ENCODE results near the gene RGPD6. TPM values are rescaled to one million over a fixed set of nuclear protein-coding genes. Genes with fewer than 3 reads are reported as not detected.
A peak's percentile ranks its signal among the peaks of the same experiment; 100 is the strongest.
"Not testable (repeated sequence)": the region's sequence is repeated elsewhere in the genome, so short reads cannot be mapped to it uniquely, and the experiment has no call there.

RGPD6 gene
- total RNA-seq, result 100 to 1,000 TPM in 1 of 4 donors, 10 to 100 TPM in 3; 40.0 to 107 (median 56.9) TPM

DNA sequence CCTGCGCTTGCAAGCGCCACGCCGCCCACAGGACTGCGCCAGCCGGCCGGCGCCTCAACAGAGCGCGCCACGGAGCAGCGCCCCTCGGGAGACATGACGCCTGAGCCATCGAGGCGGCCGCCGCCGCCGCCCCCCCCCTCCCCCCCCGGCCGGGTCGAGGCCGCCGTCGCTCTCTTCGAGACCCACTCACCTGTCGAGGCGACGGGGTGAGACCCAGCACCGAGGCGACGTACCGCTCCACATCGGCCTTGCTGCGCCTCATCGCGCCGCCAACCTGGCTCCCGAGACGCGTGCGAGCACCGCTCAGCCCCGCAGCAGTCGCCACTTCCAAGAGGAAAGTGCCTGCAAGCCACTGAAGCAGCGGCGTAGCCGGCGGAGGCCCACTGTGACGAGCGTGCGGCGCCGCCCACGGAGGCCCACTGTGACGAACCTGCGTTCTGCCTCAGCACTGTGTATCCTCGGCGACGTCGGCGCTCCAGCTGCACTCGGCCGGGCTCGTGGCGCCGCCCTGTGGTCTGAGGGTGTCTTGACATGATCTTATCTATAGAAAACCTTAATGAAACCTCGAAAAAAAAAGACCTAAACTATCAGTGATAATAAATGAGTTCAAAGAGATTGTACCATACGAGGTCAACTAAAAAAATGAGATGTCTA lies at the start of gene RGPD6:
Gene RGPD6, minus strand, starts transcription at position 460 of the 654 bp plus-strand sequence. Its CDS starts 198 bp downstream, at position 262.
- WGBS, result no CpG with 5 or more reads among the region's 70 CpGs

DNA sequence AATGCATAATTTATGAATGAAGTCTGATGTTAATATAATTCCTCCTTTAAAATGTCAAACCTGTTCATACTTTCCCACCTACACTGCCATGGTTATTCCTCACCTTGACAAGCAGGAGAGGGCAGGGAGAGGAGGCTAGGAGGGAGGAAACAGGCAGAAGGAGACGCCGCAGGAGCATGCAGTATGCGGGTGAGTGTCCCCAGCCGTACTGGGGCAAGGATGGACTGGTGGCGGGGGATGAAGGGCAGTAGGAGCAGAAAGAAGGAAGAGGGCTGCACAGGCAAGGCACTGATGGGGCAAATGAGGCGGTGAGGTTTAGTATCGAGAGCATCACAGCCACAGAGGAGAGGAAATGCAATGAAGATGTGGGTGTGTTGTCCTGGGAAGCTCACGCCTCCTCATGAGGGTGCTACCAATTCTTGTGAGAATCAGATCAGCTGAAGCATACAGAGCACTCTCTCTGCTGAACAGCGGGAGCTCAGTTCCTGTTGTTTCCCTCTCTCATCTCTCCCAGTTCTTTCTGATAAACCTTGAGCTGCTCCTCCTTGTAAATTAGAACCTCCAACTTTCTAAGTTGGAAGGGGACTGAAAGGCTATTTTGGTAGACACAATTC lies 42.4 kb upstream of the RGPD6 start:
- not testable (repeated sequence) for H3K9me3 ChIP-seq
- WGBS, result 84% methylated on average over 2 of the region's 9 CpGs

More for the DNA sequence above, at the start of gene RGPD6:
- H3K27ac ChIP-seq; H3K9me3 ChIP-seq; H3K4me1 ChIP-seq; DNase-seq (ENCODE audit: low spot score in 2 of 2); H3K4me3 ChIP-seq; H3K27me3 ChIP-seq; H3K36me3 ChIP-seq: not testable (repeated sequence)

DNA sequence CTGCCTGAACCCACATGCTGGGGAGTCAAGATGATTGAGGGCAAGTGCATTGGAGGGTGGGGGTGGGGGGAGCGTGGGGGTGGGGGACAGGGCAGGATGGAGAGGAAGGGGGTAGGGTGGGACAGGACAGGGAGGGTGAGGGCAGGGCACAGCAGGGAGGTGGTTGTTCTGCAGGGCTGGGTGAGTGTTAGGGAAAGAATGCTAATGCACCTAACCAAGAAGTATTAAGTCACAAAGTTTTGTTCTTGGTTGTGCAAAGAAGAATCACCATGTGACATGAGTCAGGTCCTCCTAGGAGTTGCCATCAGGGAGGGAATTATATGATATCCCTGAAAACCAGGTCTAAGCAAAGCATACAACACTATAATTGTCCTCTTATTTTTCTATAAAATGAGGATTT lies 36.9 kb upstream of the RGPD6 start:
- not testable (repeated sequence) for H3K9me3 ChIP-seq; H3K27ac ChIP-seq; DNase-seq (ENCODE audit: low spot score in 2 of 2); H3K36me3 ChIP-seq; H3K4me1 ChIP-seq; H3K27me3 ChIP-seq; H3K4me3 ChIP-seq
- WGBS, result no CpG with 5 or more reads among the region's 1 CpG

More for the DNA sequence above, 42.4 kb upstream of the RGPD6 start:
- H3K4me3 ChIP-seq; DNase-seq (ENCODE audit: low spot score in 2 of 2); H3K36me3 ChIP-seq; H3K4me1 ChIP-seq; H3K27ac ChIP-seq; H3K27me3 ChIP-seq: not testable (repeated sequence)

DNA sequence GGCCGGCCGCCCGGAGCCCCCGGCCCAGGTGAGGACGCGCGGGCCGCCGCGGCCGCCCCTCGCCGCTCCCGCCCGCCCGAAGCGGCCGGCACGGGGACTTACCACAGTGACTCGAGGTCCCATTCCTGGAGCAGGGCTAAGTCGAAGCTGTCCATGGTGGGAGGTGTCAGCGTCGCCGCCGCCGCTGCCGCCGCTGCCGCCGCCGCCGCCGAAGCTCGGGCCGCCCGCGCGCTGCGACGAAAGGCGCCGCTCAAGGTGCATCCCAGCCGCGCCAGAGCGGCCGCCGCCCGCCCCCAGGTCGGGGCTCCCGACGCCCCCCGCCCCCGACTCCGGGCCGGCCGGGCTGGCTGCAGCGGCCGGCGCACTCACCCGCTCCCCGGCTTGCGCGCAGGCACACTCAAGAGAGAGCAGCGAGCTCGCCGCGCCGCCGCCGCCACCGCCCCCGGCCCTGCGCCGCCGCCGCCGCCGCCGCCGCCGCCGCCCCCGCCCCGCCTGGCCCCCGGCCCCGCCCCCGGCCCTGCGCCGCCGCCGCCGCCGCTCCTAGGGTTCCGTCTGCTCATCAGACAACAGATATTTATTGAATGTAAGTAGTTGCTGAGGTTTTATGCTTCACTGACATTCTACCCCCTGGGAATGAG lies 33.7 kb upstream of the RGPD6 start:
- H3K4me3 ChIP-seq, result peak overlapping the region; percentile 33
- H3K27ac ChIP-seq; H3K4me1 ChIP-seq; H3K9me3 ChIP-seq; DNase-seq (ENCODE audit: low spot score in 2 of 2); H3K36me3 ChIP-seq; H3K27me3 ChIP-seq: not testable (repeated sequence)
- WGBS, result 0% methylated on average over 5 of the region's 94 CpGs

DNA sequence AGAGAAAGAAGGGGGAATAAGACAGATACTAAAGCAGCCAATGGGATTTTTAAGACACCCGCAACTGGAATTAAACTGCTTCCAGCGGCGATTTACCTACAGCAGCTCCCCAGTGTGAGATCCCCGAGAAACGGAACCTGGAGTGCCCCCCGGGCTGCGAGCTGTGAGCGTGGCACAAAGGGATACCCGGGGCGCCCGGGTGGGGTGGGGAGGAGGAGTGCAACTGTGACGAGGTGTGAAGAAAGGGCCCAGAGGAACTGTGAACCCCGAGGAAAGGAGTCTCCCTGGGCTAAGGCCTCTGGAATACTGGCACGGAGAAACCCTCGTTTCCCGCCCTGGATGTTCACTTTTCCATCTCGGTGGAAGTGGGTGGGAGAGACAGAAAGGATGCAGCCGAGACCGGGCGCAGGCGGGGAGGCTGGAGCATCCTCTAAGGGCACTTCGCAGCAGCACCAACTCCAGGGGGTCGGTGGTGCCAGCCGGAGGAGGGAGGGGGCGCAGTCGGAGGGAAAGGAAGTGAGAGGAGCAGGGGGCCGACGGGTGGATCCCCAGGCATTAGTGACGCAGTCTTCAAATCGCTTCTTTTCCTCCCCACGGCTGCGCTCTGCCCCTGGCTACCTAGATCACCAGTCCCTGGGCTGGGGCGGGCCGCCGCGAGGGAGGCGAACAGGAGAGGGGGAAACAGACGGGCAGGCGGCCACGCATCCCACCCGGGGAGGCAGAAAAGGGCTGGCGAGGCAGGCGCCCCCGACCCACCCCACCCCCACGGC lies 33.0 kb upstream of the RGPD6 start:
- peak overlapping the region; percentile 33 for H3K4me3 ChIP-seq
- not testable (repeated sequence) for H3K27ac ChIP-seq
- WGBS, result no CpG with 5 or more reads among the region's 45 CpGs

DNA sequence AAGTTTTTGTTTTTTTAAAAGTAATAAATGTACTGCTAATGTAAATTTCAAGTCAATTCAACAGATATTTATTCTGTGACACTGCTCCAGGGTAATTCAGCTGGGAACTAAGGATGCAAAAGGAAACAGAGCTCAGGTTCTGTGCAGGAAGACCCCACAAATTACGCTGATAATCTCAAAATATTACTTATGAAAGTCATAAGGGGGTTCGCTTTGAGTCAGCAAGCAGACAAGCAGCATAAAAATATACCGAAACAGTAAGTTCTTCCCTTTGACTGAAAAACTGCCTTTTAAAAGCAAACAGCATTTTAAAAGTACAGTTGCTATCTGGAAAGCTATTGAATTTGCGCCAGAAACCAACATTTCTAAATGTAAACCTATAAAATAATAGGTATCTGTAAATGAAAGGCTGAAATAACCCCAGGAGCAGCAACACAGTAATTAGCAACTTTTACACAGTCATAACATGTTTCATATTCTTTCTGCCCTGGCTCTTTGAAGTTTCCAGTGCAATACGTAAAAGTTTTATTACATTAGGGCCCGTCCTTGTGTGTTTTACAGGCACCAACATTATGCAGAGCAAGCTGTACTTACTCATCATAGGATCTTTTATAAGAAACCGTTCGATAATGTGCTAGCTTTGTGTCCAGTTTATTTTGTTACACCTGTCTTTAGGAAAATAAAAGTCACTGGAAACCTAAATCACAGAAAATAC lies 31.9 kb upstream of the RGPD6 start:
- not testable (repeated sequence) for H3K4me1 ChIP-seq; H3K4me3 ChIP-seq; DNase-seq (ENCODE audit: low spot score in 2 of 2); H3K27me3 ChIP-seq; H3K36me3 ChIP-seq; H3K9me3 ChIP-seq; H3K27ac ChIP-seq
- WGBS, result no CpG with 5 or more reads among the region's 8 CpGs

More for the DNA sequence above, 33.0 kb upstream of the RGPD6 start:
- not testable (repeated sequence) for H3K9me3 ChIP-seq; H3K4me1 ChIP-seq; H3K27me3 ChIP-seq; H3K36me3 ChIP-seq; DNase-seq (ENCODE audit: low spot score in 2 of 2)

DNA sequence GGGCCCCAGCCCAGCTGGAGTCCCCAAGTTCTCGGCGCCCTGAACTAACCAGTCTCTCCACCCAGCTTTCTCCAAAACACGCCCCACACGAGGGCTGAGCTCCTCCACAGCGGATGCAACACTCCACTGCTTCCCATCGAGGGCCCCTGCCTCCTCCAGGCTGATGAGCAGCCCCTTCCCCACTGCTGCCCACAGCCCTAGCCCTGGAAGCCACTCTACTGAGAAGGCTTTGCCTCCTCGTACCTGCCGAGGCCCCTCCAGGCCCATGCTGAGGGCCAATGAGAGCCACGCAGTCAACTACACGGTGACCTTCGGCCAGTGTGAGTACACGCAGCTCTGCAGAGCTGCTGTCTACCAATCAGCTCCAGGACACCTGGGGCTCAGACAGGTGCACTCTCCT lies 28.0 kb upstream of the RGPD6 start:
- H3K4me1 ChIP-seq; H3K36me3 ChIP-seq; H3K4me3 ChIP-seq; H3K27me3 ChIP-seq; DNase-seq (ENCODE audit: low spot score in 2 of 2); H3K9me3 ChIP-seq; H3K27ac ChIP-seq: not testable (repeated sequence)
- WGBS, result 67% methylated on average over 4 of the region's 12 CpGs

DNA sequence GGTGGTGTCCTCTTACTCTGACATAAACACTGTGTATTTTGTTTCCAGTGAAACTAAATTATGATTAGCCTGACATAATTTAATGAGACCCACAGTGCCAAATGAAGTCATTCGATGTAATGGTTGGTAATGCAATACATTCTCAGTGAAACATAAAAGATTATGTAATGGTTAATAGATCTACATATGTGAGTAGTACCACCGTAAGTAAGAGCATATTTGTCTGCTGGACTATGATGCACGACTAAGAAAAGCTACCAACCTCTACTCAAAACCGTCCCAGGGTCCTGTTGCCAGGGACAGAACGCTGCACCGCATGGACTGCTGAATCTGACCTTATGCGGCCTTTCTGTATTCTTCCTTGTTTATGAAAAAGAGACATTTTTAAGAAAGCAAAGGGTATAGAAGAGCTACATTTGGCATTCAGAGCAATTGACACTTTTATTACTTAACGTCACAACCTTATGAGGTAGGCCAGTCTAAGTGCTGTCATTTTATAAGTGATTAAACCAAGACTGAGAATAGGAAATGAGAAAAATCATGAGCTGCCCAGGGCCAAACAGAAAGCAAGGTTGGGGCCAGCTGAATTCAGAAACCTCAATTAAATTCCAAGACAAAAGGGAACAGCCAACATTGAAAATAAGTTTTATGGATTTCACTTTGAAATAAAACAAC lies 27.0 kb upstream of the RGPD6 start:
- not testable (repeated sequence) for H3K4me3 ChIP-seq; DNase-seq (ENCODE audit: low spot score in 2 of 2); H3K27ac ChIP-seq; H3K36me3 ChIP-seq; H3K9me3 ChIP-seq; H3K4me1 ChIP-seq; H3K27me3 ChIP-seq
- WGBS, result 63% methylated on average over 1 of the region's 8 CpGs

DNA sequence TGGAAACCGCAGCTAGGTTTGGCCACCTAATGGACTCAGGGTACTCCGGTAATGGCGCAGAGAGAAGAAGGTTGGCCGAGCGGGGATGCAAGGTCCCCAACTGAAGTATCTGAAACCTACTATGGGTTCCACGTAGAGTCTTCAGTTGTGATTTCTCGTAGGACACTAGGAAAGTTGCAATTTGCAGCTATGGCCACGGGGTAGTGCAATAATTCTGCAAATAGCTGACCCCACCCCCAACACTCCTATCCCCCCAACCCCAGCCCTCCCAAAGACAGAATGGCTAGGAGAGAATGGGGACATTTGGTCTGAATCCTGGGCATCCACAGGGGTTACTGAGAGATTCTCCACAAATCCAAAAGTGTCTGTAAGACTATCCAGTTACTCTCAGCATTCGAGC lies 25.1 kb upstream of the RGPD6 start:
- not testable (repeated sequence) for H3K27me3 ChIP-seq, H3K36me3 ChIP-seq, H3K9me3 ChIP-seq, H3K27ac ChIP-seq, H3K4me3 ChIP-seq, H3K4me1 ChIP-seq
- peak in 1 of 2 donors; percentile 44 for DNase-seq (ENCODE audit: low spot score in 2 of 2)
- WGBS, result no CpG with 5 or more reads among the region's 9 CpGs

DNA sequence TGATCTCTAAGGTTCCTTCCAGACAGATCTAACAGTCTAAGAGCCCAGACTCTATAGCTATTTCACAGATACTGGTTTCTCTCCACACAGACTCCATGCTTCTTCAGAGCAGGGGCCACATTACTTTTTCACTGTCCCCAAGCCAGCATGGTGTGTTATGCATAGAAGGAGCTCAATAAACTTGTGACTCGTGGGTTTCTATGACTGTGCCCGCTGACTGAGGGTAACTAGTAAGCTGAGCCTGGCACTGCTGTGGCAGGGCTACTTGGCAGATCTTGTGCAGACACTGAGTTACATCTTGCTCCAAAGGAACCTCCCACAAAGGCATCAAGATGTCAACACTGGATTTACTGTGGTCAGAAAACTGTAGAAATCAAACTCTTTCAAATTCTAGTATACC lies 15.0 kb upstream of the RGPD6 start:
- DNase-seq (ENCODE audit: low spot score in 2 of 2); H3K4me1 ChIP-seq; H3K27me3 ChIP-seq; H3K36me3 ChIP-seq; H3K27ac ChIP-seq; H3K9me3 ChIP-seq; H3K4me3 ChIP-seq: not testable (repeated sequence)
- no CpG with 5 or more reads among the region's 2 CpGs for WGBS

DNA sequence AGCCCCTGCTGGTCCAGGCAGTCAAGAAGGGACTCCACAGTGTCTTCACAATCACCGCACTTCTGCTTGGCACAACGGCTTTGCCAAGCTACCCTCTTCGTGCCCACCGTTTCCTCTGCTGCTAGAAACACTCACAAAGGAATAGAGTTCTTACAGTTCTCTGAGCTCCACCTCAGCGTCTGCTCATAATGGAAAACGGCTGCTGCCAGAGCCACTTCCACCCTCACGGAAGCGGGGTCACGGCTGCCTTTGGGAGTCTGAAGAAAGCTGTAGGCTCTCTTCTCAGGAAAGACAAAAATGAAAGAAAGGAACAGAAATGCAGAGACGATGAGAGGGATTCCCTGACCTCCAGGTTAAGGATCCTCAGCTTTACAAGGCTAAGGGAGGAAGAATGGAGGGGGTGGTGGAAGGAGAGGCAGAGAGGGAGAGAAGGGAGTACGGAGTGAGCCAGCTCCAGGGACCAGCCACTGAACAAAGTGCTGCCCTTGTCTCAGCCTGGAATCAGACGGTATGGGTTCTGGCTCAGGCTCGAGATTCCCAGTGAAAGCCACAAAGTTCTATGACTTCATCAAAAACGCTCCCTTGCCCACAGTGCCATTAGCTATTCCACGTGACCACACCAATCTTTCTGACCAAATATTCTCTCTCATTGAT lies 12.8 kb upstream of the RGPD6 start:
- H3K4me1 ChIP-seq; H3K27ac ChIP-seq; DNase-seq (ENCODE audit: low spot score in 2 of 2); H3K4me3 ChIP-seq; H3K27me3 ChIP-seq; H3K36me3 ChIP-seq; H3K9me3 ChIP-seq: not testable (repeated sequence)
- no CpG with 5 or more reads among the region's 15 CpGs for whole genome bisulfite sequencing

DNA sequence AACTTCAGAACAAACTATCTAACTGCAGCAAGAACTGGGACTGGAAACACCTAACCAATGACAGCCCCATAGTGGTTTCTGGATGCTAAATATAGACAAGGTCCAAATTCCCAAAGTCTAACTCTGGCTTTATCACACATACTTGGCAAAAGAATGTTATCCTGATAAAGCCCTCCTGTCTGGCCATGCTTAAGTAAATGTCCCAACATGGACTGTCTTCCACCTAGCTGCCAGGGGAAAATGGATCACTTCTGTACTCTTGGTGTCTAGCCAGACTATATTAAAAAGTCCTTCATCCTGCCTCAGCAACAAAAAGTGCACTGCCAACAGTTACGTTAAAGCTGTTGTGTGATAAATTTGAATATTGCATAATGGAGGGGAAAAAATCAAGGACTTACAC lies 11.5 kb upstream of the RGPD6 start:
- not testable (repeated sequence) for H3K27ac ChIP-seq; H3K27me3 ChIP-seq; H3K9me3 ChIP-seq; H3K4me3 ChIP-seq; DNase-seq (ENCODE audit: low spot score in 2 of 2); H3K36me3 ChIP-seq; H3K4me1 ChIP-seq
- no CpG with 5 or more reads among the region's 1 CpG for WGBS
